HG02970 (cell line): Measurements from ENCODE around the gene STING1.
A peak's percentile ranks its signal among the peaks of the same experiment; 100 is the strongest.
"Not testable (repeated sequence)": the region's sequence is repeated elsewhere in the genome, so short reads cannot be mapped to it uniquely, and the experiment has no call there.

Experiments used
- ATAC-seq: cut with Tn5 transposase; IDR thresholded peaks from one replicate; pipeline ENCODE4 v1.9.1; 2021; ENCODE audit warnings: mild to moderate bottlenecking, moderate library complexity, moderate number of reproducible peaks; ENCODE audit not compliant: unreplicated experiment, low FRiP score

The STING1 gene

GRCh38 chr5:139482050-139482889 is at the start of gene STING1:
Gene STING1, minus strand, starts transcription at chr5:139482758. Its CDS starts 1,054 bp downstream, at chr5:139481704.
- ATAC-seq = no peak

DNA sequence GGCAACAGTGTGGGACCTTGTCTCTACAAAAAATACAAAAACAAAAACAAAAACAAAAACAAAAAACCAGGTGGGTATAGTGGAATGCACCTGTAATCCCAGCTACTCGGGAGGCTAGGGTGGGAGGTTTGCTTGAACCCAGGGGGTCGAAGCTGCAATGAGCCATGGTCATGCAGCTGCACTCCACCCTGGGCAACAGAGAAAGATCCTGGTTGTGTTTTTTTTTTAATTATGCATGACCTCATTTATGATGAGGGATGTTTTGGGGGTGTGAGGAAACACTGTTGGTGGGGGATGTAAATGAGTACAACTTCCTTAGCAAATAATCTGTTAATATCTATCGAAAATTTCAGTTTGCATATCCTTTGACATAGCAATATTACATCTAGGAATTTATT is 49.2 kb upstream of the STING1 start:
- ATAC-seq = no peak

GRCh38 chr5:139530079-139530478 is 47.5 kb upstream of the STING1 start:
- not testable (repeated sequence) for ATAC-seq

DNA sequence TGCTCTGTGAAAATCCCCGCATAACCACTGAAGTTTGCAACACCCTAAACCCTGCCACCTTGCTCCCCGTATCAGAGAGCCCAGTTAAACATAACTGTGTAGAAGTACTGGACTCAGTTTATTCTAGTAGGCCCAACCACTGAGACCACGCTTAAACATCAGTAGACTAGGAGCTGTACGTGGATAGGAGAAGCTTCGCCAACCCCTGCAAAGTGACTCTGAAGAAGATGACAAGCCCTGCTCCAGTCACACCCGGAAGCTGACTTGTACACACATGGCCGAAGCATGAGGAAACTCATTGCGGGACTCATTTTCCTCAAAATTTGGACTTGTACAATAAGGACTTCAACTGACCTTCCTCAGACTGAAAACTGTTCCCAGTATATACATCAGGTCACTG is 46.1 kb upstream of the STING1 start:
- not testable (repeated sequence) for ATAC-seq

- ATAC-seq = not testable (repeated sequence)
These were observed 45.4 kb upstream of the STING1 start for GRCh38 chr5:139527896-139528467.

DNA sequence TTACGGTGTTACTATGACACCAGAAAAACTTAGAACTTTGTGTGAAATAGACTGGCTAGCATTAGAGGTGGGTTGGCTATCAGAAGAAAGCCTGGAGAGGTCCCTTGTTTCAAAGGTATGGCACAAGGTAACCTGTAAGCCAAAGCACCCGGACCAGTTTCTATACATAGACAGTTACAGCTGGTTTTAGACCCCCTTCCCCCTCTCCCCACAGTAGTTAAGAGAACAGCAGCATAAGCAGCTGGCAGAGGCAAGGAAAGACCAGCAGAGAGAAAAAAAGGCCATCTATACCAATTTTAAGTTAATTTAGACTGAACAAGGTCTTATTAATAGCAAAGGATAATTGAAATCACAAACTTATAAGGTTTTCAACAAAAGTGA is 44.5 kb upstream of the STING1 start:
- not testable (repeated sequence) for ATAC-seq

DNA sequence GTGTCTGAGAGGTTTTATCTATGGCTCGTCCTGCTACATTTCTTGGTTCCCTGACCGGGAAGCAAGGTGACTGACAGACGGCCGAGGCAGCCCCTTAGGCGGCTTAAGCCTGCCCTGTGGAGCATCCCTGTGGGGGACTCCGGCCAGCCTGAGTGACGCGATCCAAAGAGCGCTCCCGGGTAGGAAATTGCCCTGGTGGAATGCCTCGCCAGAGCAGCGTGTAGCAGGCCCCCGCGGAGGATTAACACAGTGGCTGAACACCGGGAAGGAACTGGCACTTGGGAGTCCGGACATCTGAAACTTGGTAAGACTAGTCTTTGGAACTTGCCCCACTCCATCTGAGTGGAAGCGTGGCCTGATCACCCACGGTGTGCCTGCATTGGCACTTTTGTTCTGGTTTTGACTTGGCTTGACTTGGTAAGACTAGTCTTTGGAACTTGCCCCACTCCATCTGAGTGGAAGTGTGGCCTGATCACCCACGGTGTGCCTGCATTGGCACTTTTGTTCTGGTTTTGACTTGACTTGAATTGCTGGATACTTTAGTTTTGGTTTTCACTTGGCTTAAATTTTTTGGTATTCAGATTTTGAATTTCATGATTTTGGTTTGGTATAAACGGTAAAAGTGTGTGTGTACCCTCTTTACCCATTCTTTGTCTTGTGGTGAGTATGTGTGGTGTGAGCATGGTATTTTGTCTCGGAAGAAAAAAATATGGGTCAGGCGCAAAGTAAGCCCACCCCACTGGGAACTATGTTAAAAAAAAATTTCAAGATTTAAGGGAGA is 43.9 kb upstream of the STING1 start:
- ATAC-seq = not testable (repeated sequence)

DNA sequence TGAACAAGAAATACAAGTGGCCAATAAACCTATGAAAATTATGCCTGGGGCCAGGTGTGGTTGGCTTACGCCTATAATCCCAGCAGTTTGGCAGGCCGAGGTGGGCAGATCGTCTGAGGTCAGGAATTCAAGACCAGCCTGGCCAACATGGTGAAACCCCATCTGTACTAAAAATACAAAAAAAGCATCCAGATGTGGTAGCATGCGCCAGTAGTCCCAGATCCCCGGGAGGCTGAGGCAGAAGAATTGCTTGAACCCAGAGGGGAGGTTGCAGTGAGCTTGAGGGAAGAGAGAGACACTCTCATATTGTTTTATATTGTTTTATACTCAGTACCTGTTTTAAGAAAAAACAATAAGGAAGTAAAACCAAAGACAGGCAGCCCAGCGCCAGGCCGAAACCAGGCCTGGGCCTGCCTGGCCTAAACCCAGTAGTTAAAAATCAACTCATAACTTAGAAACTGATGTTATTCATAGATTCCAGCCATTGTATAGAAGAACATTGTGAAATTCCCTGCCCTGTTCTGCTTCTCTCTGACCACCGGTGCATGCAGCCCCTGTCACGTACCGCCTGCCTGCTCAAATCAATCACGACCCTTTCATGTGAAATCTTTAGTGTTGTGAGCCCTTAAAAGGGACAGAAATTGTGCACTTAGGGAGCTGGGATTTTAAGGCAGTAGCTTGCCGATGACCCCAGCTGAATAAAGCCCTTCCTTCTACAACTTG is 43.2 kb upstream of the STING1 start:
- ATAC-seq = not testable (repeated sequence)

- ATAC-seq = no peak
These were observed 42.5 kb upstream of the STING1 start for GRCh38 chr5:139524940-139525585.

GRCh38 chr5:139524446-139524845 is 41.9 kb upstream of the STING1 start:
- ATAC-seq = no peak

GRCh38 chr5:139523635-139524445 is 41.3 kb upstream of the STING1 start:
- no peak for ATAC-seq

GRCh38 chr5:139517683-139518564 is 35.4 kb upstream of the STING1 start:
- peak; percentile 86 for ATAC-seq

DNA sequence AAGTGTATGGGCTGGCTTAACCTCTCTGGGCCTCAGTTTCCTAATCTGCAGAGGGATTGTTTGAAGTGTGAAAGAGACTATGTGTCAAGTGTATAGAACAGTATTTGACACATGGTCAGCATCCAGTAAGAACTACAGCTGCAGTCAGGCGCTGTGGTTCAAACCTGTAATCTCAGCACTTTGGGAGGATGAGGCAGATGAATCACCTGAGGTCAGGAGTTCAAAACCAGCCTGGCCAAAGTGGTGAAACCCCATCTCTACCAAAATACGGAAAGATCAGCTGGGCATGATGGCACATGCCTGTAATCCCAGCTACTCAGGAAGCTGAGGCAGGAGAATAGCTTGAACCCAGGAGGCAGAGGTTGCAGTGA is 31.9 kb upstream of the STING1 start:
- no peak for ATAC-seq

DNA sequence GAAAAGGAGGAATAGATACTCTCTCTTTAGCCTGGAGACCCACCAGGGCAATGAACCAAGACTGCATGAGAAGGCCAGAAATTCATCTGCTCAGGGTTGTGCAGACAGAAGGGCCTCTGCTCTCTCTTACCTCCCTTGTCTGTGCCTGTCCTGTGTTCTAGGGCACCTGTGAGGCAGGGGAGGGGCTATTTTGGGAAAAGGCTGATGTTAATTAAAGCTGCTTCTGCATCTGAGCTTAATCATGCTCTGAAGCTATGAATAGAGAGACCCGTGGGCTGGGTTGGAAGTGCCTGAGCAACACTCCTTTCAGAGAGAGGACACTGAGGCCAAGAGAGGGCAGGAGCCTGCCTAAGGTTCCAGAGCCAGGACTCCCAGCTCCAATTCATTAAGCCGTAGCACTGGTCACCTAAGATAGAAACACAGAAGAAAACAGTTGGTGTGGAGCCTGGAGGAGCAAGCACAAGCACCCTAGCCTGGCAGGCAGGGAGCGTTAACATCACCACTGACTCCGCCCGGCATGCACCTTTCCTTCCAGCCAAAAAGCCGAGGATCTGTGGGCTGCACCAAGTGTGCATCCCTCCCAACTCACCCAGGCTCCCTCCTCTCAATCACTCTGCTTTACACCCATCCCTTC is 31.4 kb upstream of the STING1 start:
- ATAC-seq = no peak

DNA sequence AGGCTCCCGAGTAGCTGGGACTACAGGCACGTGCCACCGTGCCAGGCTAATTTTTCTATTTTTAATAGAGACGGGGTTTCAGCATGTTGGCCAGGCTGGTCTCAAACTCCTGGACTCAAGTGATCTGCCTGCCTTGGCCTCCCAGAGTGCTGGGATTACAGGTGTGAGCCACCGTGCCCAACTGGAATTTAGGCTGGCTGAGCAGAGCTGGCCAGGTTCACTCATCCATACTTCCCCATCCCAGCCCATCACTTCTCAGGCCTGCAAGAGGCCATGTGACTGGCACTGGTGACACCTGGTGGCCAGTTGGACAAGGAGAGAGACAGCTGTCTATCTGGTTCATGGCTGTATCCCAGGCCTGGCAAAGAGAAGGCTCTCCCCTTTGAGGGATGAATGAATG is 30.9 kb upstream of the STING1 start:
- ATAC-seq = not testable (repeated sequence)

GRCh38 chr5:139512786-139513390 is 30.3 kb upstream of the STING1 start:
- no peak for ATAC-seq

GRCh38 chr5:139504722-139505121 is 22.2 kb upstream of the STING1 start:
- ATAC-seq = not testable (repeated sequence)
